GM18873 (cell line): ENCODE results near the gene AK1.
"Not testable (repeated sequence)": the region's sequence is repeated elsewhere in the genome, so short reads cannot be mapped to it uniquely, and the experiment has no call there.

ENCODE experiments used
- ATAC-seq: cut with Tn5 transposase; IDR thresholded peaks from one replicate; pipeline ENCODE4 v1.9.1; 2021; ENCODE audit warnings: mild to moderate bottlenecking, moderate library complexity, moderate number of reproducible peaks; ENCODE audit not compliant: unreplicated experiment, low FRiP score

Gene AK1

GRCh38 chr9:127853312-127854183 is 23.9 kb downstream of the AK1 start:
- no peak for ATAC-seq

- no peak for ATAC-seq
Measured at GRCh38 chr9:127852829-127853228, 24.6 kb downstream of the AK1 start.

- ATAC-seq = no peak
Measured at GRCh38 chr9:127850286-127850830, 27.1 kb downstream of the AK1 start.

- ATAC-seq = no peak
Measured at GRCh38 chr9:127848756-127849504, 28.5 kb downstream of the AK1 start.

GRCh38 chr9:127847833-127848755 is 29.4 kb downstream of the AK1 start:
- ATAC-seq = no peak

GRCh38 chr9:127847178-127847510 is 30.3 kb downstream of the AK1 start:
- ATAC-seq = no peak

- ATAC-seq = no peak
Measured at GRCh38 chr9:127846443-127847177, 30.9 kb downstream of the AK1 start.

- not testable (repeated sequence) for ATAC-seq
Measured at GRCh38 chr9:127845619-127846018, 31.9 kb downstream of the AK1 start.

- ATAC-seq = no peak
Measured at GRCh38 chr9:127844821-127845359, 32.6 kb downstream of the AK1 start.

- ATAC-seq = no peak
Measured at GRCh38 chr9:127841087-127841835, 36.2 kb downstream of the AK1 start.

GRCh38 chr9:127838375-127839078 is 38.9 kb downstream of the AK1 start:
- ATAC-seq = no peak

GRCh38 chr9:127837346-127837745 is 40.1 kb downstream of the AK1 start:
- no peak for ATAC-seq

GRCh38 chr9:127836561-127836960 is 40.9 kb downstream of the AK1 start:
- not testable (repeated sequence) for ATAC-seq

- ATAC-seq = no peak
Measured at GRCh38 chr9:127835991-127836516, 41.4 kb downstream of the AK1 start.

- ATAC-seq = no peak
Measured at GRCh38 chr9:127833555-127833954, 43.9 kb downstream of the AK1 start.

GRCh38 chr9:127832248-127832647 is 45.2 kb downstream of the AK1 start:
- ATAC-seq = no peak

GRCh38 chr9:127829205-127829906 is 48.1 kb downstream of the AK1 start:
- ATAC-seq = no peak
